GM19395 (cell line): ENCODE measurements around the gene ZNF214.

ENCODE experiments used
- ATAC-seq: cut with Tn5 transposase; IDR thresholded peaks from one replicate; pipeline ENCODE4 v1.9.1; 2021; ENCODE audit warnings: mild to moderate bottlenecking, moderate library complexity; ENCODE audit not compliant: unreplicated experiment

ZNF214 gene

GRCh38 chr11:7020183-7020917, at the start of gene ZNF214, which contains the start of gene NLRP14:
ZNF214 (minus strand) TSS chr11:7020346; CDS start chr11:7002835, 17,511 bp downstream.
NLRP14 (plus strand) TSS chr11:7020479; CDS start chr11:7038587, 18,108 bp downstream.
- ATAC-seq, result peak; percentile 68

- no peak for ATAC-seq
Measured at GRCh38 chr11:7062534-7062933, 42.4 kb upstream of the ZNF214 start.

- ATAC-seq, result no peak
Measured at GRCh38 chr11:7060868-7061267, 40.7 kb upstream of the ZNF214 start.

GRCh38 chr11:7057641-7058040, 37.5 kb upstream of the ZNF214 start:
- no peak for ATAC-seq

- no peak for ATAC-seq
Measured at GRCh38 chr11:7056828-7057513, 36.8 kb upstream of the ZNF214 start.

GRCh38 chr11:7050191-7050590, 30.0 kb upstream of the ZNF214 start:
- ATAC-seq, result no peak

GRCh38 chr11:7046474-7047175, 26.5 kb upstream of the ZNF214 start:
- ATAC-seq, result no peak

- ATAC-seq, result no peak
Measured at GRCh38 chr11:7034019-7034418, 13.9 kb upstream of the ZNF214 start.

- no peak for ATAC-seq
Measured at GRCh38 chr11:7032692-7033091, 12.5 kb upstream of the ZNF214 start.

- no peak for ATAC-seq
Measured at GRCh38 chr11:7031471-7031871, 11.3 kb upstream of the ZNF214 start.

- no peak for ATAC-seq
Measured at GRCh38 chr11:7030836-7031235, 10.7 kb upstream of the ZNF214 start.

- no peak for ATAC-seq
Measured at GRCh38 chr11:7028141-7028540, 8.0 kb upstream of the ZNF214 start.

GRCh38 chr11:7021318-7021717, 1.2 kb upstream of the ZNF214 start:
- ATAC-seq, result no peak

GRCh38 chr11:7019500-7020182, 505 bp downstream of the ZNF214 start:
- peak; percentile 46 for ATAC-seq

- no peak for ATAC-seq
Measured at GRCh38 chr11:7016011-7016410, 4.1 kb downstream of the ZNF214 start.

GRCh38 chr11:7014118-7014517, 6.0 kb downstream of the ZNF214 start:
- no peak for ATAC-seq

- peak; percentile 80 for ATAC-seq
Measured at GRCh38 chr11:7004482-7004881, 15.7 kb downstream of the ZNF214 start.

GRCh38 chr11:6995703-6996102, 24.4 kb downstream of the ZNF214 start:
- ATAC-seq, result no peak

- ATAC-seq, result no peak
Measured at GRCh38 chr11:6992457-6993417, 27.4 kb downstream of the ZNF214 start.

- no peak for ATAC-seq
Measured at GRCh38 chr11:6992026-6992425, 28.1 kb downstream of the ZNF214 start.
